ENCODE results near the gene TFEB. TPM values are rescaled to one million over a fixed set of nuclear protein-coding genes. Genes with fewer than 3 reads are reported as not detected.

Gene TFEB
- total and polyA plus RNA-seq, 2 donors (not counting 1 experiment from before 2014, with no cell fraction given) = 1.9 to 7.6 TPM

DNA sequence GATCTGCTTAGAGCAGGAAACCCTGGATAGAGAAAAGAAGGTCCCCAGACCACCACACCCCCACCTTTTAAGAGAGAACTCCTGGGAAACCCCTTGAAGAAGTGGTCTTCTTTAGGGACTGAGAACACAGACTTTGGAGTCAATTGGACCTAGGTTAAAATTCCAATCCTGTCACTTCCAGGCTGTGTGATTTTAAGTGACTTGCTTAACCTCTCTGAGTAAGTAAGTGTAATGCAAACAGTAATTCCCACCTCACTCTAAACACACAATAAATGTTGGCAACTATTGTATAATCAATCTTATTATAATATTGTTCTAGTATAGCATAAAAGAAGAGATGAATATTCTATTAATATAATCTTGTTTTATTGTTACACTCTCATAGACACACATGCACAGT is 3.3 kb downstream of the TFEB start:
- Histone ChIP-seq H3K27ac (ENCODE audit: insufficient read depth, low read length) (no peak overlapping the region), H3K4me3 (replicated peaks in 1 of 4; ENCODE audit: control extremely low read depth in 1 of 4, insufficient read depth in 1 of 4, low read depth in 3 of 4, low read length in 4 of 4) (no peak overlapping the region), H3K79me2 (ENCODE audit: control insufficient read depth, insufficient read depth, low read length) (no peaks in the 10 kb centered on the region), H3K4me2 (ENCODE audit: extremely low read depth, insufficient read depth, low read length) (no peak overlapping the region), H3K27me3 (ENCODE audit: control insufficient read depth, insufficient read depth, low read length) (no peaks in the 10 kb centered on the region), H3K4me1 (ENCODE audit: control insufficient read depth, extremely low read depth, insufficient read depth, low read length) (peaks cover 3% of the 10 kb centered on the region), H2AFZ (ENCODE audit: low read length) (no peak overlapping the region), H3K9ac (ENCODE audit: insufficient read depth, low read length) (no peak overlapping the region), H4K20me1 (ENCODE audit: control insufficient read depth, extremely low read depth, insufficient read depth, low read length) (no peaks in the 10 kb centered on the region), H3K9me3 (ENCODE audit: control insufficient read depth, insufficient read depth, low read depth, low read length) (no peaks in the 10 kb centered on the region), H3K36me3 (ENCODE audit: control insufficient read depth, insufficient read depth, low read length) (no peaks in the 10 kb centered on the region)
- TF ChIP-seq, protein P1, sequence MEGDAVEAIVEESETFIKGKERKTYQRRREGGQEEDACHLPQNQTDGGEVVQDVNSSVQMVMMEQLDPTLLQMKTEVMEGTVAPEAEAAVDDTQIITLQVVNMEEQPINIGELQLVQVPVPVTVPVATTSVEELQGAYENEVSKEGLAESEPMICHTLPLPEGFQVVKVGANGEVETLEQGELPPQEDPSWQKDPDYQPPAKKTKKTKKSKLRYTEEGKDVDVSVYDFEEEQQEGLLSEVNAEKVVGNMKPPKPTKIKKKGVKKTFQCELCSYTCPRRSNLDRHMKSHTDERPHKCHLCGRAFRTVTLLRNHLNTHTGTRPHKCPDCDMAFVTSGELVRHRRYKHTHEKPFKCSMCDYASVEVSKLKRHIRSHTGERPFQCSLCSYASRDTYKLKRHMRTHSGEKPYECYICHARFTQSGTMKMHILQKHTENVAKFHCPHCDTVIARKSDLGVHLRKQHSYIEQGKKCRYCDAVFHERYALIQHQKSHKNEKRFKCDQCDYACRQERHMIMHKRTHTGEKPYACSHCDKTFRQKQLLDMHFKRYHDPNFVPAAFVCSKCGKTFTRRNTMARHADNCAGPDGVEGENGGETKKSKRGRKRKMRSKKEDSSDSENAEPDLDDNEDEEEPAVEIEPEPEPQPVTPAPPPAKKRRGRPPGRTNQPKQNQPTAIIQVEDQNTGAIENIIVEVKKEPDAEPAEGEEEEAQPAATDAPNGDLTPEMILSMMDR (conservative IDR thresholded peaks at IDR 0.05 in 1 of 2, IDR thresholded peaks at IDR 0.05 in 1 of 2; ENCODE audit: low read depth in 1 of 2, low read length in 2 of 2) = no peak
- no peak for TF ChIP-seq EZH2 (IDR thresholded peaks at IDR 0.05; ENCODE audit: low read length, missing control alignments)
- DNase-seq (ENCODE audit: low read depth in 2 of 2) = no peak

GRCh38 chr6:41731561-41732086 is 3.8 kb downstream of the TFEB start:
- Histone ChIP-seq H3K9me3 (ENCODE audit: control insufficient read depth, insufficient read depth, low read depth, low read length) (no peaks in the 10 kb centered on the region), H2AFZ (ENCODE audit: low read length) (no peak overlapping the region), H3K79me2 (ENCODE audit: control insufficient read depth, insufficient read depth, low read length) (no peaks in the 10 kb centered on the region), H3K27me3 (ENCODE audit: control insufficient read depth, insufficient read depth, low read length) (no peaks in the 10 kb centered on the region), H3K36me3 (ENCODE audit: control insufficient read depth, insufficient read depth, low read length) (no peaks in the 10 kb centered on the region), H4K20me1 (ENCODE audit: control insufficient read depth, extremely low read depth, insufficient read depth, low read length) (no peaks in the 10 kb centered on the region), H3K27ac (ENCODE audit: insufficient read depth, low read length) (no peak overlapping the region), H3K4me3 (replicated peaks in 1 of 4; ENCODE audit: control extremely low read depth in 1 of 4, insufficient read depth in 1 of 4, low read depth in 3 of 4, low read length in 4 of 4) (no peak overlapping the region), H3K4me2 (ENCODE audit: extremely low read depth, insufficient read depth, low read length) (no peak overlapping the region), H3K4me1 (ENCODE audit: control insufficient read depth, extremely low read depth, insufficient read depth, low read length) (peaks cover 3% of the 10 kb centered on the region), H3K9ac (ENCODE audit: insufficient read depth, low read length) (no peak overlapping the region)
- no peak for DNase-seq (ENCODE audit: low read depth in 2 of 2)
- no peak for TF ChIP-seq EZH2 (IDR thresholded peaks at IDR 0.05; ENCODE audit: low read length, missing control alignments)
- TF ChIP-seq, protein P1 (conservative IDR thresholded peaks at IDR 0.05 in 1 of 2, IDR thresholded peaks at IDR 0.05 in 1 of 2; ENCODE audit: low read depth in 1 of 2, low read length in 2 of 2) = no peak

DNA sequence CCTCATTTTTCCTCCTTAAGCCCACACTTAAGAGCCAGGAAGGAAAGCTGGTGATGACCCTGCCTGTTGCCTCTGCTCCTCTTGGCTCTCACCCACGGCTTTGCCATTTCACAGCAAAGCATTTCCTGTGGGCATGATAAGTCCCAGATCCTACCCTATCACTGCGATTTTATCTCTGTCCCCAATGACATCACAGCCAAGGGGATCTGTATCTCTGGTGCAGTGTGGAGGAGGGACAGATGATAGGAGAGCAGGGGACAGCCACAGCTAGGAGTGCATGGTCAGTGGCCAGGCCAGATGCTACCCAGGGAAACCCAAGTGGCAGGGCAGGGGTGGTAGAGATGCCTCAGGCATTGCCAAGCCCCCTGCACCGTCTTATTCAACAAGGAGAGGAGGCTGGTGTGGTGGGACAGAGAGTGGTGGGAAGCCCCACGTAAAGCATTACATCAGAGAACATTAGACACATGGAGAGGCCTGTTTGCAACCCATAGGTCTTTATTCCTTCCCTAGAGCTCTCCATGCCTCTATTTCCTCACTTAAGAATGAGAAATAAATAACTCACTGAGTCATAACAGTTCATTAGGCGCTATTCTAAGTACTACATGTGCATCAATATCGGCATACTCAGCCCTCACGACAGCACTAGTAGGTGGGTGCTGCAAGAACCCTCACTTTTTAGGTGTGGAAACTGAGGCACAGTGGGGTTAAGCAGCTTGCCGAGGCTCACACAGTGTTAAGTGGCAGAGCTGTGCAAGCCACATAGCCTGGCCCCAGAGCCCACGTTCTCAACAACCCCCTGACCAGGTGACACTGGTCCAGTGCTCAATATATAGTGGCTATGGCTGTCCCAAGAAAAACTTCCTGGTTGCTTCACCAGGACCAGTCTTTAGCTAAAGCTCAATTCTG is 4.6 kb downstream of the TFEB start:
- no peaks in the 10 kb centered on the region for H3K79me2 ChIP-seq (ENCODE audit: control insufficient read depth, insufficient read depth, low read length)
- H2AFZ ChIP-seq (ENCODE audit: low read length) = no peak overlapping the region
- no peak overlapping the region for H3K4me2 ChIP-seq (ENCODE audit: extremely low read depth, insufficient read depth, low read length)
- H3K27ac ChIP-seq (ENCODE audit: insufficient read depth, low read length) = no peak overlapping the region
- H3K4me1 ChIP-seq (ENCODE audit: control insufficient read depth, extremely low read depth, insufficient read depth, low read length) = peaks cover 3% of the 10 kb centered on the region
- no peak overlapping the region for H3K9ac ChIP-seq (ENCODE audit: insufficient read depth, low read length)
- H4K20me1 ChIP-seq (ENCODE audit: control insufficient read depth, extremely low read depth, insufficient read depth, low read length) = no peaks in the 10 kb centered on the region
- no peak overlapping the region for H3K4me3 ChIP-seq (replicated peaks in 1 of 4; ENCODE audit: control extremely low read depth in 1 of 4, insufficient read depth in 1 of 4, low read depth in 3 of 4, low read length in 4 of 4)
- no peaks in the 10 kb centered on the region for H3K27me3 ChIP-seq (ENCODE audit: control insufficient read depth, insufficient read depth, low read length)
- DNase-seq (ENCODE audit: low read depth in 2 of 2) = no peak
- TF ChIP-seq, protein P1 (conservative IDR thresholded peaks at IDR 0.05 in 1 of 2, IDR thresholded peaks at IDR 0.05 in 1 of 2; ENCODE audit: low read depth in 1 of 2, low read length in 2 of 2) = no peak
- TF ChIP-seq EZH2 (IDR thresholded peaks at IDR 0.05; ENCODE audit: low read length, missing control alignments) = no peak
- no peaks in the 10 kb centered on the region for H3K36me3 ChIP-seq (ENCODE audit: control insufficient read depth, insufficient read depth, low read length)
- H3K9me3 ChIP-seq (ENCODE audit: control insufficient read depth, insufficient read depth, low read depth, low read length) = no peaks in the 10 kb centered on the region
